IMR-90 (cell line): ENCODE results near the gene KLHL42. TPM values are rescaled to one million over a fixed set of nuclear protein-coding genes. Genes with fewer than 3 reads are reported as not detected.

Experiments
- ATAC-seq: fragments of 200-7000 bp; cut with Tn5 transposase; 2 replicates; pipeline ENCODE4 v1.9.1; 2020; ENCODE audit warnings: low read depth, mild to moderate bottlenecking, moderate library complexity
- BruUV-seq: library from RNA; stranded (reverse); fragments of 400-500 nt; replicated peaks from 2 replicates; lab custom pipeline; 2021; lab: Mats Ljungman, UMichigan
- CTCF ChIA-PET: fragments of 300-600 bp; formaldehyde crosslinking; extraction: SDS; loops from one replicate; lab custom pipeline; 2021; ENCODE audit warnings: antibody characterized with exemption; lab: Yijun Ruan, JAX
- POLR2A ChIA-PET: fragments of 300-600 bp; sonication (Branson Sonifier 250); formaldehyde crosslinking; loops from one replicate; lab custom pipeline; 2022; ENCODE audit warnings: antibody characterized with exemption; ENCODE audit not compliant: unreplicated experiment; lab: Charles Lee
- DNase-seq: peaks from one replicate; pipeline ENCODE4 v3.0.0; 2013
- H2AFZ ChIP-seq: replicated peaks from 2 replicates; pipeline ENCODE3; 2013; ENCODE audit warnings: low read length, mild to moderate bottlenecking; ENCODE audit not compliant: poor library complexity
- H2AK5ac ChIP-seq: 2 replicates; pipeline ENCODE4 v1.6.1; 2013; ENCODE audit warnings: low read depth, low read length, inconsistent platforms
- H2AK9ac ChIP-seq: replicated peaks from 2 replicates; pipeline ENCODE3; 2013; ENCODE audit warnings: mild to moderate bottlenecking, low read depth, low read length, moderate library complexity; ENCODE audit not compliant: poor library complexity
- H2BK120ac ChIP-seq: 2 replicates; pipeline ENCODE4 v1.6.1; 2013; ENCODE audit warnings: low read depth, low read length, inconsistent platforms
- H2BK15ac ChIP-seq: 3 replicates; pipeline ENCODE4 v1.6.1; 2013; ENCODE audit warnings: low read depth, low read length, inconsistent platforms
- H2BK20ac ChIP-seq: 2 replicates; pipeline ENCODE4 v1.6.1; 2013; ENCODE audit warnings: low read depth, mild to moderate bottlenecking, inconsistent platforms, low read length, moderate library complexity
- H2BK5ac ChIP-seq: 2 replicates; pipeline ENCODE4 v1.6.1; 2013; ENCODE audit warnings: mild to moderate bottlenecking, low read depth, low read length, inconsistent platforms; ENCODE audit not compliant: poor library complexity, severe bottlenecking
- H3K14ac ChIP-seq: replicated peaks from 2 replicates; pipeline ENCODE4 v1.6.1; 2013; ENCODE audit warnings: low read depth, low read length, inconsistent platforms
- H3K18ac ChIP-seq: 2 replicates; pipeline ENCODE4 v1.6.1; 2013; ENCODE audit warnings: low read depth, low read length, control low read depth
- H3K23ac ChIP-seq: 2 replicates; pipeline ENCODE4 v1.6.1; 2013; ENCODE audit warnings: low read depth, low read length, inconsistent platforms
- H3K27ac ChIP-seq: 2 replicates; pipeline ENCODE4 v1.5.1; 2013; ENCODE audit warnings: mild to moderate bottlenecking, control low read depth, low read length; ENCODE audit not compliant: insufficient read depth
- H3K27me3 ChIP-seq: 2 replicates; pipeline ENCODE4 v1.6.1; 2013; ENCODE audit warnings: low read length; ENCODE audit not compliant: control insufficient read depth, insufficient read depth
- H3K36me3 ChIP-seq: 2 replicates; pipeline ENCODE4 v1.6.1; 2013; ENCODE audit warnings: low read length, mixed read lengths; ENCODE audit not compliant: control insufficient read depth, insufficient read depth
- H3K4ac ChIP-seq: 2 replicates; pipeline ENCODE4 v1.6.1; 2013; ENCODE audit warnings: low read depth, low read length, inconsistent platforms
- H3K4me1 ChIP-seq: 2 replicates; pipeline ENCODE4 v1.6.1; 2013; ENCODE audit warnings: low read length, mixed read lengths; ENCODE audit not compliant: control insufficient read depth, insufficient read depth
- H3K4me2 ChIP-seq: 2 replicates; pipeline ENCODE4 v1.6.1; 2013; ENCODE audit warnings: low read depth, mild to moderate bottlenecking, control low read depth, low read length, moderate library complexity
- H3K4me3 ChIP-seq: 2 replicates; pipeline ENCODE4 v1.5.1; 2013; ENCODE audit warnings: low read depth, mild to moderate bottlenecking, control low read depth, low read length, moderate library complexity; ENCODE audit not compliant: insufficient read depth
- H3K56ac ChIP-seq: 2 replicates; pipeline ENCODE4 v1.6.1; 2013; ENCODE audit warnings: low read length, inconsistent platforms; ENCODE audit not compliant: insufficient read depth; ENCODE audit errors: extremely low read depth
- H3K79me1 ChIP-seq, 2 experiments: 2 replicates each; pipeline ENCODE4 v1.6.1; 2013; ENCODE audit warnings: low read length in 2 of 2, inconsistent platforms in 1 of 2, low read depth in 1 of 2
- H3K9ac ChIP-seq: 2 replicates; pipeline ENCODE4 v1.6.1; 2013; ENCODE audit warnings: low read depth, low read length, control low read depth
- H3K9me1 ChIP-seq: 2 replicates; pipeline ENCODE4 v1.6.1; 2013; ENCODE audit warnings: low read length, inconsistent platforms; ENCODE audit not compliant: insufficient read depth
- H3K9me3 ChIP-seq: 2 replicates; pipeline ENCODE4 v1.6.1; 2013; ENCODE audit warnings: low read length; ENCODE audit not compliant: control insufficient read depth, insufficient read depth
- H4K20me1 ChIP-seq: 2 replicates; pipeline ENCODE4 v1.6.1; 2013; ENCODE audit warnings: low read length, inconsistent platforms; ENCODE audit not compliant: insufficient read depth
- H4K5ac ChIP-seq: 2 replicates; pipeline ENCODE4 v1.6.1; 2013; ENCODE audit warnings: mild to moderate bottlenecking, low read depth, low read length, control low read depth
- H4K8ac ChIP-seq, 2 experiments: 2 replicates each; pipeline ENCODE4 v1.6.1; 2013; ENCODE audit warnings: low read depth in 2 of 2, low read length in 2 of 2, control low read depth in 1 of 2, inconsistent platforms in 1 of 2
- H4K91ac ChIP-seq: 2 replicates; pipeline ENCODE4 v1.6.1; 2013; ENCODE audit warnings: low read depth, low read length, inconsistent platforms; ENCODE audit not compliant: insufficient read depth
- NFE2L2 ChIP-seq: fragments of 150-350 bp; IDR thresholded peaks from 2 replicates; pipeline ENCODE4 v1.6.1; 2016; ENCODE audit warnings: low read depth, mild to moderate bottlenecking, low read length
- WGBS, 2 experiments: methylation state at CpG; one replicate each; pipeline versions ENCODE4 v1.1.5 to v1.1.7; 2013; ENCODE audit warnings: missing lambda C conversion rate in 2 of 2; ENCODE audit not compliant: insufficient read length in 1 of 2; ENCODE audit errors: extremely low coverage in 2 of 2; 5-methylcytosine and 5-hydroxymethylcytosine counted together
- dilution Hi-C: fragments of 300-500 bp; cut with HindIII; formaldehyde crosslinking; loops from one replicate; pipeline ENCODE4 v1.14.3; 2018; ENCODE audit warnings: low sequenced_read_pairs; ENCODE audit not compliant: unreplicated experiment
- in situ Hi-C: fragments of 300-500 bp; cut with MboI; formaldehyde crosslinking; loops from 3 replicates; pipeline ENCODE4 v1.14.3; 2019; ENCODE audit warnings: low sequenced_read_pairs, inconsistent platforms, mixed read lengths
- intact Hi-C: fragments of 100-400 bp; cut with micrococcal nuclease; formaldehyde crosslinking; loops from 2 replicates; pipeline ENCODE4 v1.10.0; 2022
- polyA plus RNA-seq, 3 experiments: library from polyadenylated mRNA; depleted of rRNA; stranded (reverse); fragments of >200 nt; gene quantifications; 2 replicates each; pipeline ENCODE4 v1.2.3, GENCODE V29; 2012; ENCODE audit warnings: low replicate concordance in 1 of 3
- total RNA-seq: library from RNA; depleted of rRNA; stranded (reverse); fragments of >200 nt; gene quantifications from 2 replicates; pipeline ENCODE4 v1.2.3, GENCODE V29; 2012
- TF ChIP-seq, protein P1 (sequence below): conservative IDR thresholded peaks from 2 replicates; pipeline ENCODE4 v1.5.1; 2012; ENCODE audit warnings: mild to moderate bottlenecking, low read depth, low read length, improper control_type of control experiment

The KLHL42 gene
- total and polyA plus RNA-seq, 2 of the 4 experiments (the other 2 are of a cell fraction) = 16.7 to 28.3 TPM

DNA sequence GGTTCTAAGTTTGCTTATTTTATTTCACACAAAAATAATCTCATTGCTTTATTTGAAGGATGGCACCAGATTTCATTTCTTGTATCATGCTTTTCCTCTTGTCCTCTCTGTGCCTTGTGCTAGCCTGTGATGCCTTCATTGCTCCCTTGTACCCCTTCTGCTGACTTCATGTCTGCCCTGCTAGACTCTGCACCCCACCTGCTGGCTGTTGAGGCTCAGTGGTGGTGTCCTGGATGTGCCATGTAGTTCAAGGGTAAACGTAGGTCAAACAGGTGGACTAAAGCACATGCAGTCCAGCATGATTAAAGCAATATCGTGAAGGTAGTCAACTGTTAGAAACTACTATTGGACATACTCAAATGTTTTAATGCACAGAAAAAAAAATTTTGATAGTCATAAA, 47.8 kb upstream of the KLHL42 start:
- no peak overlapping the region for H3K4me3 ChIP-seq
- no peak overlapping the region for H3K4ac ChIP-seq
- H2BK5ac ChIP-seq = no peak overlapping the region
- H2BK20ac ChIP-seq = no peak overlapping the region
- no peak overlapping the region for H3K23ac ChIP-seq
- H3K9me1 ChIP-seq = no peaks in the 10 kb centered on the region; the same call in 1 of the 2 replicates
- dilution Hi-C loops = no loop called here
- BruUV-seq = no TSS peak
- ChIA-PET POLR2A (interaction anchor here (0.6 kb wide), 2 partner anchors 19 to 433 kb away, joined by 3 to 4 read pairs; no protein-coding TSS in a partner anchor), CTCF (interaction anchor here (0.6 to 2.1 kb wide), 5 partner anchors 14 to 497 kb away, joined by 3 to 11 read pairs (median 4); no protein-coding TSS in a partner anchor)
- H3K79me1 ChIP-seq = peaks cover 2 to 14% of the 10 kb centered on the region in 2 experiments
- no peak overlapping the region for H4K91ac ChIP-seq
- DNase-seq = no peak
- TF ChIP-seq NFE2L2 = no peak
- TF ChIP-seq, protein P1, sequence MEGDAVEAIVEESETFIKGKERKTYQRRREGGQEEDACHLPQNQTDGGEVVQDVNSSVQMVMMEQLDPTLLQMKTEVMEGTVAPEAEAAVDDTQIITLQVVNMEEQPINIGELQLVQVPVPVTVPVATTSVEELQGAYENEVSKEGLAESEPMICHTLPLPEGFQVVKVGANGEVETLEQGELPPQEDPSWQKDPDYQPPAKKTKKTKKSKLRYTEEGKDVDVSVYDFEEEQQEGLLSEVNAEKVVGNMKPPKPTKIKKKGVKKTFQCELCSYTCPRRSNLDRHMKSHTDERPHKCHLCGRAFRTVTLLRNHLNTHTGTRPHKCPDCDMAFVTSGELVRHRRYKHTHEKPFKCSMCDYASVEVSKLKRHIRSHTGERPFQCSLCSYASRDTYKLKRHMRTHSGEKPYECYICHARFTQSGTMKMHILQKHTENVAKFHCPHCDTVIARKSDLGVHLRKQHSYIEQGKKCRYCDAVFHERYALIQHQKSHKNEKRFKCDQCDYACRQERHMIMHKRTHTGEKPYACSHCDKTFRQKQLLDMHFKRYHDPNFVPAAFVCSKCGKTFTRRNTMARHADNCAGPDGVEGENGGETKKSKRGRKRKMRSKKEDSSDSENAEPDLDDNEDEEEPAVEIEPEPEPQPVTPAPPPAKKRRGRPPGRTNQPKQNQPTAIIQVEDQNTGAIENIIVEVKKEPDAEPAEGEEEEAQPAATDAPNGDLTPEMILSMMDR = 0 out of 2 replicates have a peak, but pooled peaks have one; percentile 15
- H3K27me3 ChIP-seq = no peaks in the 10 kb centered on the region
- H2AFZ ChIP-seq = no peak overlapping the region
- no peak overlapping the region for H3K9ac ChIP-seq
- in situ Hi-C loops = loop anchor here (5.0 to 25.0 kb wide), 3 partner anchors 215 to 1255 kb away; no protein-coding TSS in a partner anchor
- peak overlapping the region; percentile 10; the same call in 1 of the 2 replicates for H2AK5ac ChIP-seq
- H2BK120ac ChIP-seq = no peak overlapping the region
- peak; percentile 49; the same call in 1 of the 2 replicates for ATAC-seq
- no peak overlapping the region for H3K18ac ChIP-seq
- no CpG with 5 or more reads among the region's 2 CpGs for WGBS, 2 experiments
- no peak overlapping the region for H2BK15ac ChIP-seq
- no peak overlapping the region for H3K56ac ChIP-seq
- no peak overlapping the region for H4K5ac ChIP-seq
- no peaks in the 10 kb centered on the region for H3K9me3 ChIP-seq
- H2AK9ac ChIP-seq = no peak overlapping the region
- intact Hi-C loops = loop anchor here (5.0 to 10.0 kb wide), 2 partner anchors 90 to 1263 kb away; no protein-coding TSS in a partner anchor
- H3K27ac ChIP-seq = no peak overlapping the region
- H3K36me3 ChIP-seq = peaks cover 18% of the 10 kb centered on the region
- no peaks in the 10 kb centered on the region for H3K4me1 ChIP-seq
- H3K4me2 ChIP-seq = no peak overlapping the region
- H4K8ac ChIP-seq = no peak overlapping the region
- no peaks in the 10 kb centered on the region for H4K20me1 ChIP-seq
- H3K14ac ChIP-seq = no peak overlapping the region
